ENCODE results near the gene MTA2. TPM values are rescaled to one million over a fixed set of nuclear protein-coding genes. Genes with fewer than 3 reads are reported as not detected.

MTA2 gene
- total and polyA plus RNA-seq, 2 donors (not counting 1 experiment from before 2014, with no cell fraction given): 37.2 to 139 TPM

GRCh38 chr11:62611705-62612365 lies 10.2 kb upstream of the MTA2 start:
- under 1% methylated on average over 32 of the region's 34 CpGs for WGBS (ENCODE audit: insufficient coverage)
- peak overlapping the region; percentile 76 to 96 for H3K27ac ChIP-seq (ENCODE audit: low read length in 2 of 2)
- peak overlapping the region; percentile 90 for H2AFZ ChIP-seq (ENCODE audit: insufficient read depth, low read depth, low read length, poor library complexity, severe bottlenecking)
- H3K27ac Mint-ChIP-seq: peak overlapping the region; percentile 99
- peak overlapping the region; percentile 74 for H3K9ac ChIP-seq (ENCODE audit: low read length)
- ChIA-PET CTCF (interaction anchor here (0.8 to 3.7 kb wide), 13 partner anchors 10 to 82 kb away, joined by 3 to 32 read pairs (median 4); partner anchors contain the start of genes B3GAT3, C11orf98, CSKMT and EEF1G), POLR2A (interaction anchor here (0.5 to 2.7 kb wide), 6 partner anchors 10 to 230 kb away, joined by 3 to 16 read pairs (median 6); partner anchors contain the start of genes MTA2, TUT1, UBXN1 and ZBTB3)
- no peaks in the 10 kb centered on the region for H3K27me3 Mint-ChIP-seq
- ATAC-seq (ENCODE audit: low read depth): peak; percentile 16
- H3K4me2 ChIP-seq (replicated peaks; ENCODE audit: low read depth, low read length, poor library complexity, severe bottlenecking): peak overlapping the region; percentile 90
- peaks cover 67% of the 10 kb centered on the region for H3K79me2 ChIP-seq (ENCODE audit: control insufficient read depth, insufficient read depth, low read length)
- peaks cover 10 to 29% of the 10 kb centered on the region in 2 donors for H3K4me1 ChIP-seq (ENCODE audit: control insufficient read depth in 2 of 2, insufficient read depth in 2 of 2, low read length in 2 of 2)
- H3K9me3 Mint-ChIP-seq (ENCODE audit: insufficient read depth): no peaks in the 10 kb centered on the region
- H4K20me1 ChIP-seq (ENCODE audit: control insufficient read depth, insufficient read depth, low read length, poor library complexity, severe bottlenecking): peaks cover 7% of the 10 kb centered on the region
- peak overlapping the region; percentile 97 for H3K4me3 Mint-ChIP-seq
- peaks cover 0 to 34% of the 10 kb centered on the region in 2 experiments for H3K36me3 ChIP-seq (replicated peaks in 1 of 2; ENCODE audit: control extremely low read depth in 1 of 2, control insufficient read depth in 1 of 2, extremely low read depth in 1 of 2, insufficient read depth in 2 of 2, low read length in 1 of 2)
- TF ChIP-seq CTCF (IDR thresholded peaks at IDR 0.05) (no peak), EZH2 (IDR thresholded peaks at IDR 0.05; ENCODE audit: borderline replicate concordance, insufficient read depth, low read depth, low read length, poor library complexity, severe bottlenecking) (no peak)
- no peaks in the 10 kb centered on the region for H3K9me3 ChIP-seq (ENCODE audit: control extremely low read depth in 1 of 3, control insufficient read depth in 2 of 3, insufficient read depth in 1 of 3, low read length in 2 of 3)
- intact Hi-C loops (cut with micrococcal nuclease): loop anchor here (1.0 to 2.0 kb wide), 6 partner anchors 10 to 115 kb away; partner anchors contain the start of genes C11orf98, CSKMT, GANAB and HNRNPUL2
- peak; percentile 86 for DNase-seq
- H3K4me1 Mint-ChIP-seq: peaks cover 28% of the 10 kb centered on the region
- peak overlapping the region; percentile 70 to 84 (median 75) for H3K4me3 ChIP-seq (ENCODE audit: control extremely low read depth in 1 of 5, extremely low read depth in 1 of 5, insufficient read depth in 1 of 5, low read depth in 2 of 5, low read length in 4 of 5)
- no peaks in the 10 kb centered on the region for H3K27me3 ChIP-seq (replicated peaks in 1 of 4; ENCODE audit: control extremely low read depth in 1 of 4, control insufficient read depth in 3 of 4, insufficient read depth in 4 of 4, low read length in 3 of 4)

Data from B cell (primary cell).